HG02759 (cell line): ENCODE measurements around the gene MAST2.
"Not testable (repeated sequence)": the region's sequence is repeated elsewhere in the genome, so short reads cannot be mapped to it uniquely, and the experiment has no call there.

Source experiments
- ATAC-seq: cut with Tn5 transposase; IDR thresholded peaks from one replicate; pipeline ENCODE4 v1.9.1; 2021; ENCODE audit warnings: mild to moderate bottlenecking, moderate library complexity; ENCODE audit not compliant: unreplicated experiment

Gene MAST2

DNA sequence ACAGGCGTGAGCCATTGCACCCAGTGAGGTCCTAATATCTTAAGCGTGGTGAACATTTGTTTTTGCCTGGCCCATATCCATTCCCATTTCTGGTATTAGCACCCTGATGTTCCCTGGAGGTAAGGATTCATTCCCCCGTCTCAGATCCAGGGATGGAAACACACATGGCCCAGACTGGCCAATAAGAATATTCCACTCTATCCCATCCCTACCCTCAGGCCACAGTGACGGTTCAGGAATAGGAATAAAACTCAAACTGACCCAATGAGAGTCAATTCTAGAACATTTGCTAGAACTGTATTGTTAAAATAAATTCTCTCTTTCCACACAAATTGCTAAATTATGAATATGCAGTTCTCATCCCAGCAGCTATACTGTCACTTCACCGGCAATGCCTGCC lies 252.9 kb downstream of the MAST2 start:
- ATAC-seq: no peak

GRCh38 chr1:46057215-46057614 lies 253.8 kb downstream of the MAST2 start:
- not testable (repeated sequence) for ATAC-seq

- no peak for ATAC-seq
Measured at GRCh38 chr1:46057781-46058180, 254.4 kb downstream of the MAST2 start.

- no peak for ATAC-seq
Measured at GRCh38 chr1:46058936-46059335, 255.5 kb downstream of the MAST2 start.

DNA sequence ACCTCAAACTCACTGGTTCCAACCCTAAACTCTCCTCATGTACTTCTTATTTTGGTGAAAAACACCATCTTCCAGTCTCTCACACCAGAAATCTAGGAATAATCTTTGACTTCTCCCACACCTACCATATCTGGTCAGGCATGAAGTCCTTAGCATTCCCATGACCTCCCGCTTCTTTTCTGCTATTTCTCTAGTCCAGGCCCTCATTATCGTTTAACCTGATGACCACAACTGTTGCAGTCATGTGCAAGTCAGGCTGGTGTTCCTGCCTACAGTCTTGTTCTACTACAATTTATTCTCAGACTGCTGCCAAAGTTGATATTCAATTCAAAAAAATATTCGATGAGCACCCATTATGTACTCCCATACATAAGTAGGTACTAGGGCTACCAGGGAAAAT lies 257.7 kb downstream of the MAST2 start:
- ATAC-seq: no peak

DNA sequence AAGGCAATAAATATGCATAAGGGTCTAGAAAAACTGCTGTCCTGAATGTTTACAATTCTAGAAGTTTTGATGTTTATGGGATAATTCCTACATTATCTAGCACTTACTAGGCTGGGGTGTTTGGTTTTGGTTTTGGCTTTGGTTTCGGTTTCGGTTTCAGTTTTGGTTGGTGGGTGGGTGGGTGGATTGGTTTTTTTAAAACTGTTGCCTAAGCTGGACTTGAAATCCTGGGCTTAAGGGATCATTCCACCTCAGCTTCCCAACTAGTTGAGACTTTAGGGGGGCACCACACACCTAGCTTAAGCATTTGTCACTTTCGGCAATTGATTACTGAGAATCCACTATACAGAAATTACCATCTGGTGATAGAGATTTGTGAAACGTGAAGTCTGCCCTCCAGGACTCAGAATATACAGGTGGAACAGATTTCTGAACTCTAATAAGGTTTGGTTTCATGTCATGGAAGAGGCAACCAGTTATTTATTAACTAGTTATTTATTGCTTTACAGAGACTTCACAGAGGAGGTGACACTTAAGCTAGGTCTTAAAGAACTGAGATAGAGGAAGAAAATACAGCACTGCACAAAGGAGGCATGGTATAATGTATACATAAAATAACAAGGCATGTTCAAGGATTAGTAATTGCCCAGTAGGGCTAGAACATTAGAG lies 259.4 kb downstream of the MAST2 start:
- ATAC-seq: peak; percentile 69

GRCh38 chr1:46064708-46065107 lies 261.3 kb downstream of the MAST2 start:
- no peak for ATAC-seq

DNA sequence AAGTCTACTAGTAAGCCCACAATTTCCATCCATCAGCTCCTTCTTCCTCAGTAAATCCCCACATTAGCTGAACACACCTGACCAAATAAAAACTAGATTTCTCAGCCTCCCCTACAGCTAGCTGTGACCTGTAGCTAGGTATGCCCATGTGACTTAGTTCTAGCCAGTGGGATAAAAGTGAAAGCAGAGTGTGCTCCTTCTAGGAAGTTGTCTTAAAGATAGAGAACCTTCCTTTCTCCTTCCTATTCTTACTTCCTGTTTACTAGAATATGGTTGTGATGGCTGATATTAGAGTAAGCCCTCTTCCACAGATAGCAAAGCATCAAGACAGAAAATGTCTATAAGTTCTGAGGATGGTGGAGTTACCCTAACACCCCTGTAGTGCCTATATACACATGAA lies 262.0 kb downstream of the MAST2 start:
- ATAC-seq: no peak

GRCh38 chr1:46067652-46068051 lies 264.2 kb downstream of the MAST2 start:
- no peak for ATAC-seq

DNA sequence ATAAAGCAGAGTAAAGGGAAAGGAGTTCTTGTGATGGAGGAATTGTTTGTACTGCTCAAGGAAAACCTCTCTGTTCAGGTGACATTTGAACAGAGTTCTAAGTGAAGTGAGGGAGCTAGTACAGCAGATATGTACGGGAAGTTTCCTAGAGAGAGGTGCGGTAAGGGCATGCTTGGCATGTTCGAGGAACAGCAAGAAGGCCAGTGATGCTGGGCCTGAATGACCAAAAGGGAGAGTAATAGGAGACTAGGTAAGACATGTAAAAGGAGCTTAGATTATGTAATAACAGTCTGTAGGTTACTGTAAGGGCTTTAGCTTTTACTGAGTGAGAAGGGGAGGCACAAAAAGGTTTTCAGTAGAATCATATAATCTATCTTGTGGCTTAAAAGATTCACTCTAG lies 265.1 kb downstream of the MAST2 start:
- no peak for ATAC-seq

- no peak for ATAC-seq
Measured at GRCh38 chr1:46070164-46070814, 266.9 kb downstream of the MAST2 start.

DNA sequence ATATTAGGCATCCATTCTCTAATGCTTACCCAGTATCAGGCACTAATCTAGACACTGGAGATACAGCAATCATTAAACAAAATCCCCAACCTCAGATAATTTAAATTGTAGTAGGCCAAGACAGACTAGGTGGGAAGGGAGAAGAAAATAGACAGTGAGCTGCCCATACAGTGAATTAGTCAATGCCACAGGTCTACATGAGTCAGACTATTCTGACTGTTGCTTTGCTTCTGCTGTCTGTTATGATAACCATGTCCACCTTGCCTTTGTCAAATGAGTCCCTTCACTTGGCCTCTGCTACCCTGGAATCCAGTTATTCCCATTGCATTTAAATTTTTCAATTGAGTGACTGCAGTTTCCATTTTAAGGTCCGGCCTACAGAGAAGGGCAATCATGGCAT lies 269.6 kb downstream of the MAST2 start:
- no peak for ATAC-seq

GRCh38 chr1:46076343-46076742 lies 272.9 kb downstream of the MAST2 start:
- no peak for ATAC-seq

DNA sequence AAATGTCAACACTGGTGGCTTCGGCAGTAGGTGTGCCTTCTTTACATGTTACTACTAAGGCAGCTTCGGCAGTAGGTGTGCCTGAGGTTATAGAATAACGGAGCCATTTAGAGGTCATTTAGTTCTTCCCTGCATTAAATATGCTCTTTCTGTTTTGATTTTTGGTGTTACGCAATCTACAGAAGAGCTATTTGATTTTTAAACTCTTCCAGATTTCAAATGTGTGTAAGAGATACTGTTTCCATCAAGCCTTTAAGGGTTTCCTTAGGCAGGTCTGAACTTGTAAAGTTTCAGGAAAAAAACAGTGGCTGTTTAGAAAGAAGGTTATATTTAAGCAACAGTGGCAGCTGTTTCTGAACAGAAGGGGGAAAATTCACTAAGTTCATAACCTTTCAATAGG lies 274.2 kb downstream of the MAST2 start:
- ATAC-seq: no peak

GRCh38 chr1:46080257-46080656 lies 276.8 kb downstream of the MAST2 start:
- no peak for ATAC-seq

- no peak for ATAC-seq
Measured at GRCh38 chr1:46081206-46081605, 277.8 kb downstream of the MAST2 start.

DNA sequence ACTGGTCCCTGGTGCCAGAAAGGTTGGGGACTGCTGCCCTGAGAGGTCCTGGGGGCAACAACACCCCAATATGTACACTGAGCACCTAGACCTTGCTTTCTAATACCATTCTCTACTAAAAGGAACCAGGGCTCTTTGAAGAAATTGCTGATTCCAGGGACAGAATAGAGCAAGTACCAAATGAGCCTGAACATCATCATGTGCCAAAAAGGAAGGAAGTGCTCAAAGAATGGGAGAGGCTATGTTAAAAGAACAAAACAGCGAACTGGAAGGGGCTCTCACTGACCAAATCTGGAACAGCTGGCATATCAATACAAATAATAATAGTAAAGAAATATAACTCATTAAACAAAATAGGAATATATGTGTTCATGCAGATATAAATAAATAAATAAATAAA lies 278.2 kb downstream of the MAST2 start:
- ATAC-seq: no peak

- no peak for ATAC-seq
Measured at GRCh38 chr1:46083579-46083978, 280.2 kb downstream of the MAST2 start.

GRCh38 chr1:46084553-46085451 lies 281.4 kb downstream of the MAST2 start:
- ATAC-seq: no peak
